ENCODE data around the gene TAS2R3.

The TAS2R3 gene

DNA sequence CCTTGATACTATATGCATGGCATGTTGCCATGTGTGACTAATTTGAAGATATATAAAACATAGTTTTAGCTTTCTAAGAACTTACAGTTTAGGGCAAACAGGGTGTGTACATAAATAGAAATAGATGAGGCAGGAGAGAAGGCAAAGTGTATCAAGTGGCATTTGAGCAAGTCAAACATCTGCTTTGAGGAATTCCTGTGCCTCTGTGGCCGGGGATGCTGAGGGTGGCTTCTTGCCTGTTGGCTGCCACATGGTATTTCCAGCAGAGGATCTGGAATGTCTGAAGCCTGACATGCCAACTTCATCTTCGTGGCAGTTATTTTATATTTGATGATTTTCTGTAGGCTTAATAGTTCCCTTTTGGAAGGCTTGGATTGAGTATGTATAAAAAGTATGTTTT lies 19.8 kb upstream of the TAS2R3 start:
- TF ChIP-seq POLR2AphosphoS5 (IDR thresholded peaks at IDR 0.05; ENCODE audit: low read depth, low read length) (no peak), SIN3A (IDR thresholded peaks at IDR 0.05; ENCODE audit: borderline replicate concordance, insufficient read depth, low read length) (no peak), TAF1 (IDR thresholded peaks at IDR 0.05; ENCODE audit: borderline replicate concordance, insufficient read depth, low read length) (no peak), FOXP2 (optimal IDR thresholded peaks at IDR 0.05; ENCODE audit: borderline replicate concordance, extremely low read depth, extremely low read length, insufficient read depth) (no peak)
- TF ChIP-seq, protein P1, sequence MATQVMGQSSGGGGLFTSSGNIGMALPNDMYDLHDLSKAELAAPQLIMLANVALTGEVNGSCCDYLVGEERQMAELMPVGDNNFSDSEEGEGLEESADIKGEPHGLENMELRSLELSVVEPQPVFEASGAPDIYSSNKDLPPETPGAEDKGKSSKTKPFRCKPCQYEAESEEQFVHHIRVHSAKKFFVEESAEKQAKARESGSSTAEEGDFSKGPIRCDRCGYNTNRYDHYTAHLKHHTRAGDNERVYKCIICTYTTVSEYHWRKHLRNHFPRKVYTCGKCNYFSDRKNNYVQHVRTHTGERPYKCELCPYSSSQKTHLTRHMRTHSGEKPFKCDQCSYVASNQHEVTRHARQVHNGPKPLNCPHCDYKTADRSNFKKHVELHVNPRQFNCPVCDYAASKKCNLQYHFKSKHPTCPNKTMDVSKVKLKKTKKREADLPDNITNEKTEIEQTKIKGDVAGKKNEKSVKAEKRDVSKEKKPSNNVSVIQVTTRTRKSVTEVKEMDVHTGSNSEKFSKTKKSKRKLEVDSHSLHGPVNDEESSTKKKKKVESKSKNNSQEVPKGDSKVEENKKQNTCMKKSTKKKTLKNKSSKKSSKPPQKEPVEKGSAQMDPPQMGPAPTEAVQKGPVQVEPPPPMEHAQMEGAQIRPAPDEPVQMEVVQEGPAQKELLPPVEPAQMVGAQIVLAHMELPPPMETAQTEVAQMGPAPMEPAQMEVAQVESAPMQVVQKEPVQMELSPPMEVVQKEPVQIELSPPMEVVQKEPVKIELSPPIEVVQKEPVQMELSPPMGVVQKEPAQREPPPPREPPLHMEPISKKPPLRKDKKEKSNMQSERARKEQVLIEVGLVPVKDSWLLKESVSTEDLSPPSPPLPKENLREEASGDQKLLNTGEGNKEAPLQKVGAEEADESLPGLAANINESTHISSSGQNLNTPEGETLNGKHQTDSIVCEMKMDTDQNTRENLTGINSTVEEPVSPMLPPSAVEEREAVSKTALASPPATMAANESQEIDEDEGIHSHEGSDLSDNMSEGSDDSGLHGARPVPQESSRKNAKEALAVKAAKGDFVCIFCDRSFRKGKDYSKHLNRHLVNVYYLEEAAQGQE (IDR thresholded peaks at IDR 0.05; ENCODE audit: insufficient read depth in 1 of 2, low read depth in 2 of 2, low read length in 2 of 2): no peak

DNA sequence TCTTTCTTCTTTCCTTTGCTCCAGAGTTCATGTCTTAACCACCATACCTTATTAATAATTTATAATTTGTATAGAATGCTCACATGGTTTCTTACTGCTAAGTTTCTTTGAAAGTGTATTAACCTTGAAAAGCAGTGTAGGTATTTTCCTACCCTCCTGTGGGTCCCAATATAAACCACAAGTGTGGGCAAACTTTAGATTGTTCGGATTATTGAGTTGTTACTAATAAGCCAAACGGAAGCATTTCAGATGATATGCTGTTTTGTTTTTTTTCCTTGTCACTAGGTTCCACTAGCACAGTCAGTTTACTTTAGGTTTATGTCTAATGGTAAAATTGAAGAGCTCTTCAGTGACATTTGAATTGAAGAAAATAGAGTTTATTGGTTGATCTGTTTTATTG lies 15.5 kb upstream of the TAS2R3 start:
- no peak for TF ChIP-seq SIN3A (IDR thresholded peaks at IDR 0.05; ENCODE audit: borderline replicate concordance, insufficient read depth, low read length)
- no peak for TF ChIP-seq TAF1 (IDR thresholded peaks at IDR 0.05; ENCODE audit: borderline replicate concordance, insufficient read depth, low read length)
- TF ChIP-seq, protein P1 (IDR thresholded peaks at IDR 0.05; ENCODE audit: insufficient read depth in 1 of 2, low read depth in 2 of 2, low read length in 2 of 2): no peak
- TF ChIP-seq POLR2AphosphoS5 (IDR thresholded peaks at IDR 0.05; ENCODE audit: low read depth, low read length): no peak
- TF ChIP-seq FOXP2 (optimal IDR thresholded peaks at IDR 0.05; ENCODE audit: borderline replicate concordance, extremely low read depth, extremely low read length, insufficient read depth): no peak

DNA sequence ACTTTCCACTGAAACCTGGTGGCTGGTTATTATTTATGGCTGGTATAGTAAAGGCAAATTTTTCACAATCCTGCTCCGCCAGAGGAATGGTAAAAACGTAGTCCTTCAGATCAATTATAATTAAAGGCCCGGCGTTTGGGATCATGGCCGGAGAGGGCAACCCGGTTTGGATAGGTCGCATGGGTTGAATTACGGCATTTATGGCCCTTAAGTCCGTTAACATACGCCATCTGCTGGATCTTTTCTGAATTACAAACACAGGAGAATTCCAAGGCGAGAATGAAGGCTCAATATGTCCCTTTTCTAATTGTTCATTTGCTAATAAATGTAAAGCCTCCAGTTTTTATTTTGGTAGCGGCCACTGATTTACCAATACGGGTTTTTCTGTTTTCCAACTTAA lies 11.3 kb upstream of the TAS2R3 start:
- TF ChIP-seq TAF1 (IDR thresholded peaks at IDR 0.05; ENCODE audit: borderline replicate concordance, insufficient read depth, low read length) (no peak), FOXP2 (optimal IDR thresholded peaks at IDR 0.05; ENCODE audit: borderline replicate concordance, extremely low read depth, extremely low read length, insufficient read depth) (no peak), POLR2AphosphoS5 (IDR thresholded peaks at IDR 0.05; ENCODE audit: low read depth, low read length) (no peak), SIN3A (IDR thresholded peaks at IDR 0.05; ENCODE audit: borderline replicate concordance, insufficient read depth, low read length) (no peak)
- TF ChIP-seq, protein P1 (IDR thresholded peaks at IDR 0.05; ENCODE audit: insufficient read depth in 1 of 2, low read depth in 2 of 2, low read length in 2 of 2): no peak

DNA sequence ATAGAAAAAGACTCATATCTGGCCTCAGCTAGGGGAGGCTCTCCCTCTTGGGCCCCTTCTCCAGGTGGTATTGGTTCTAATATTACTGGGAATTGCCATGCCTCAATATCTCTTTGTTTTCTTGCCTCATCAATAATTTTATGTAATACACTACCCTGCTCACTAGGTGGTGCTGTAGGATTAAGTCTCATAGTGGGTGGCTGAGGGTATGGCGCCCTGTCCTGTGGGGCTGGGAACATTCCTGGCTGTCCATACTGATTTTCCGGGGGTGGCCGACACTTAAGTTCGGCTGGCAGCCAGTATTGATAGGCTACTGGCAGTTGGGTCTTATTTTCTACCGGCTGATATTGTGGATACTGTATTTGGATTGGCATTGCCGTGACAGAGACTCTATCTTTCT lies 9.0 kb upstream of the TAS2R3 start:
- TF ChIP-seq FOXP2 (optimal IDR thresholded peaks at IDR 0.05; ENCODE audit: borderline replicate concordance, extremely low read depth, extremely low read length, insufficient read depth): no peak
- TF ChIP-seq, protein P1 (IDR thresholded peaks at IDR 0.05; ENCODE audit: insufficient read depth in 1 of 2, low read depth in 2 of 2, low read length in 2 of 2): no peak
- no peak for TF ChIP-seq TAF1 (IDR thresholded peaks at IDR 0.05; ENCODE audit: borderline replicate concordance, insufficient read depth, low read length)
- TF ChIP-seq POLR2AphosphoS5 (IDR thresholded peaks at IDR 0.05; ENCODE audit: low read depth, low read length): no peak
- TF ChIP-seq SIN3A (IDR thresholded peaks at IDR 0.05; ENCODE audit: borderline replicate concordance, insufficient read depth, low read length): no peak

DNA sequence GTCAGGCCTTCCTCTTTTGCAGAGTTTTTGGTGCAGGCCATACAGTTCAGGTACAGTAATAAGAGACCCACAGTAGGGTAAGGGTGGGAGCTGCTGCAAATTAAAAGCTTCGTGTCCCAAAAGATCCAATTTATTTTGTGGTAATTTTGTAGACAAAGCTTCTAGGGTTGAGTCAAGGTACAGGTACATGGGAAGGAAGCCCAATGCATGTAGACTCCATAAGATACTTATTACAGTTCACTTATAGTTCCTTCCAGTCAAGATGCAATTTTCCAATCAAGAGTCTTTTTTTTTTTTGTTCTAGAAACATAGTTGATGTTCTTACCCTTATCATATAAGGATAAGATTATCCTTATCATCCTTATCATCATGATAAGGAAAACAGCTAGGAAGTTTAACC lies 12.5 kb downstream of the TAS2R3 start, which contains the start of gene TAS2R4:
Gene TAS2R4, plus strand, starts transcription at position 301 of the 400 bp plus-strand sequence. CDS start 1,815 bp downstream, outside the sequence.
- TF ChIP-seq, protein P1 (IDR thresholded peaks at IDR 0.05; ENCODE audit: insufficient read depth in 1 of 2, low read depth in 2 of 2, low read length in 2 of 2): no peak
- TF ChIP-seq SIN3A (IDR thresholded peaks at IDR 0.05; ENCODE audit: borderline replicate concordance, insufficient read depth, low read length) (no peak), TAF1 (IDR thresholded peaks at IDR 0.05; ENCODE audit: borderline replicate concordance, insufficient read depth, low read length) (no peak), FOXP2 (optimal IDR thresholded peaks at IDR 0.05; ENCODE audit: borderline replicate concordance, extremely low read depth, extremely low read length, insufficient read depth) (no peak), POLR2AphosphoS5 (IDR thresholded peaks at IDR 0.05; ENCODE audit: low read depth, low read length) (no peak)
